Measurements from ENCODE around the gene PDZD8. TPM values are rescaled to one million over a fixed set of nuclear protein-coding genes. Genes with fewer than 3 reads are reported as not detected.
A peak's percentile ranks its signal among the peaks of the same experiment; 100 is the strongest.

PDZD8 gene, protein sequence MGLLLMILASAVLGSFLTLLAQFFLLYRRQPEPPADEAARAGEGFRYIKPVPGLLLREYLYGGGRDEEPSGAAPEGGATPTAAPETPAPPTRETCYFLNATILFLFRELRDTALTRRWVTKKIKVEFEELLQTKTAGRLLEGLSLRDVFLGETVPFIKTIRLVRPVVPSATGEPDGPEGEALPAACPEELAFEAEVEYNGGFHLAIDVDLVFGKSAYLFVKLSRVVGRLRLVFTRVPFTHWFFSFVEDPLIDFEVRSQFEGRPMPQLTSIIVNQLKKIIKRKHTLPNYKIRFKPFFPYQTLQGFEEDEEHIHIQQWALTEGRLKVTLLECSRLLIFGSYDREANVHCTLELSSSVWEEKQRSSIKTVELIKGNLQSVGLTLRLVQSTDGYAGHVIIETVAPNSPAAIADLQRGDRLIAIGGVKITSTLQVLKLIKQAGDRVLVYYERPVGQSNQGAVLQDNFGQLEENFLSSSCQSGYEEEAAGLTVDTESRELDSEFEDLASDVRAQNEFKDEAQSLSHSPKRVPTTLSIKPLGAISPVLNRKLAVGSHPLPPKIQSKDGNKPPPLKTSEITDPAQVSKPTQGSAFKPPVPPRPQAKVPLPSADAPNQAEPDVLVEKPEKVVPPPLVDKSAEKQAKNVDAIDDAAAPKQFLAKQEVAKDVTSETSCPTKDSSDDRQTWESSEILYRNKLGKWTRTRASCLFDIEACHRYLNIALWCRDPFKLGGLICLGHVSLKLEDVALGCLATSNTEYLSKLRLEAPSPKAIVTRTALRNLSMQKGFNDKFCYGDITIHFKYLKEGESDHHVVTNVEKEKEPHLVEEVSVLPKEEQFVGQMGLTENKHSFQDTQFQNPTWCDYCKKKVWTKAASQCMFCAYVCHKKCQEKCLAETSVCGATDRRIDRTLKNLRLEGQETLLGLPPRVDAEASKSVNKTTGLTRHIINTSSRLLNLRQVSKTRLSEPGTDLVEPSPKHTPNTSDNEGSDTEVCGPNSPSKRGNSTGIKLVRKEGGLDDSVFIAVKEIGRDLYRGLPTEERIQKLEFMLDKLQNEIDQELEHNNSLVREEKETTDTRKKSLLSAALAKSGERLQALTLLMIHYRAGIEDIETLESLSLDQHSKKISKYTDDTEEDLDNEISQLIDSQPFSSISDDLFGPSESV
- polyA plus RNA-seq (2013, experiment 1 of 2), result 13.0 TPM
- polyA plus RNA-seq (2013, experiment 2 of 2), result 12.7 TPM

- Histone ChIP-seq H3K27me3 (ENCODE audit: control insufficient read depth in 3 of 3, insufficient read depth in 3 of 3, low read depth in 1 of 3, low read length in 3 of 3) (peaks cover 0 to 15% (median 6%) of the 10 kb centered on the region in 3 experiments), H2BK15ac (ENCODE audit: low read length) (peak within 1 kb of the TSS; percentile 98), H3K23ac (ENCODE audit: low read depth, low read length, poor library complexity) (peak within 1 kb of the TSS; percentile 96), H3K4me2 (ENCODE audit: insufficient read depth, low read length, poor library complexity, severe bottlenecking) (peak within 1 kb of the TSS; percentile 96), H3K4ac (ENCODE audit: low read length) (no peak within 1 kb of the TSS), H2AK5ac (ENCODE audit: low read depth, low read length) (peak within 1 kb of the TSS; percentile 15), H3K9ac (ENCODE audit: low read depth, low read length, poor library complexity) (peak within 1 kb of the TSS; percentile 98), H2AFZ (ENCODE audit: low read length) (peak within 1 kb of the TSS; percentile 99), H3K18ac (ENCODE audit: low read length) (peak within 1 kb of the TSS; percentile 99), H4K8ac (ENCODE audit: low read depth, low read length) (no peak within 1 kb of the TSS), H3K79me1 (ENCODE audit: low read depth, low read length) (peaks cover 8% of the 10 kb centered on the region), H3K9me3 (replicated peaks in 1 of 2; ENCODE audit: control insufficient read depth in 2 of 2, insufficient read depth in 1 of 2, low read depth in 1 of 2, low read length in 2 of 2) (peaks cover 0 to 2% of the 10 kb centered on the region in 2 donors), H3K4me3 (ENCODE audit: low read length in 2 of 2) (peak within 1 kb of the TSS; percentile 93 to 95), H2BK120ac (ENCODE audit: low read depth, low read length) (peak within 1 kb of the TSS; percentile 66), H2BK12ac (ENCODE audit: low read length) (no peak within 1 kb of the TSS), H4K91ac (ENCODE audit: low read depth, low read length, poor library complexity) (no peak within 1 kb of the TSS), H3K14ac (ENCODE audit: low read length) (peak within 1 kb of the TSS; percentile 94), H3K36me3 (replicated peaks in 1 of 2; ENCODE audit: control insufficient read depth in 2 of 2, insufficient read depth in 2 of 2, low read length in 2 of 2) (peaks cover 0 to 17% of the 10 kb centered on the region in 2 donors), H3K27ac (replicated peaks; ENCODE audit: low read length) (no peak within 1 kb of the TSS), H2BK5ac (ENCODE audit: low read length) (peak within 1 kb of the TSS; percentile 96), H3K4me1 (ENCODE audit: control insufficient read depth in 2 of 2, insufficient read depth in 1 of 2, low read depth in 1 of 2, low read length in 2 of 2) (peaks cover 3 to 11% of the 10 kb centered on the region in 2 donors)
- WGBS, 2 donors (ENCODE audit: extremely low coverage in 2 of 2, insufficient read length in 2 of 2, insufficient replicate concordance in 1 of 2), result no CpG with 5 or more reads among the region's 103 CpGs
- DNase-seq (ENCODE audit: low spot score), result peak; percentile 94
Measured at GRCh38 chr10:117375360-117376178, at the start of gene PDZD8. TSS of gene PDZD8 (minus strand) at chr10:117375440. CDS start at chr10:117375227, 213 bp downstream.

DNA sequence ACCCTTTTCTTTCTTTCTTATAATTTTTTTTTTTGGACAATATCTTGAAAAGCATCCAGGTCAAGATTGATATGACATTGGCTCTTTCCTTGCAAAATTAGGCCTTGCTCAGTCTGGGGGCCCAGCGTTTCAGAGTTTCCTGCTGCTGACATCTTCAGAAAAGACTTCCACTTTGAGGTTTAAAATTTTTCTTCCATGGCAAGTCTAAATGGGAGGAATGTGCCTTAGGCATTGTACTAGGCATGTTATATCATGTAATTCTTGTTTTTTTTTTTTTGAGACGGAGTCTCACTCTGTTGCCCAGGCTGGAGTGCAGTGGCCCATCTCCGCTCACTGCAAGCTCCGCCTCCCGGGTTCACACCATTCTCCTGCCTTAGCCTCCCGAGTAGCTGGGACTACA is 48.9 kb upstream of the PDZD8 start:
- Histone ChIP-seq H3K4ac (ENCODE audit: low read length) (no peak overlapping the region), H2BK5ac (ENCODE audit: low read length) (no peak overlapping the region), H3K18ac (ENCODE audit: low read length) (no peak overlapping the region), H3K14ac (ENCODE audit: low read length) (no peak overlapping the region), H3K4me2 (ENCODE audit: insufficient read depth, low read length, poor library complexity, severe bottlenecking) (no peak overlapping the region), H3K27me3 (ENCODE audit: control insufficient read depth in 3 of 3, insufficient read depth in 3 of 3, low read depth in 1 of 3, low read length in 3 of 3) (no peaks in the 10 kb centered on the region), H2AFZ (ENCODE audit: low read length) (no peak overlapping the region), H2AK5ac (ENCODE audit: low read depth, low read length) (no peak overlapping the region), H2BK12ac (ENCODE audit: low read length) (no peak overlapping the region), H3K9ac (ENCODE audit: low read depth, low read length, poor library complexity) (no peak overlapping the region), H2BK15ac (ENCODE audit: low read length) (no peak overlapping the region), H4K8ac (ENCODE audit: low read depth, low read length) (no peak overlapping the region), H2BK120ac (ENCODE audit: low read depth, low read length) (no peak overlapping the region), H3K9me3 (replicated peaks in 1 of 2; ENCODE audit: control insufficient read depth in 2 of 2, insufficient read depth in 1 of 2, low read depth in 1 of 2, low read length in 2 of 2) (no peaks in the 10 kb centered on the region), H3K23ac (ENCODE audit: low read depth, low read length, poor library complexity) (no peak overlapping the region), H3K4me1 (ENCODE audit: control insufficient read depth in 2 of 2, insufficient read depth in 1 of 2, low read depth in 1 of 2, low read length in 2 of 2) (peaks cover 4 to 8% of the 10 kb centered on the region in 2 donors), H3K27ac (replicated peaks; ENCODE audit: low read length) (no peak overlapping the region), H3K79me1 (ENCODE audit: low read depth, low read length) (no peaks in the 10 kb centered on the region), H3K36me3 (replicated peaks in 1 of 2; ENCODE audit: control insufficient read depth in 2 of 2, insufficient read depth in 2 of 2, low read length in 2 of 2) (no peaks in the 10 kb centered on the region), H4K91ac (ENCODE audit: low read depth, low read length, poor library complexity) (no peak overlapping the region), H3K4me3 (ENCODE audit: low read length in 2 of 2) (no peak overlapping the region)
- no CpG with 5 or more reads among the region's 6 CpGs for WGBS, 2 donors (ENCODE audit: extremely low coverage in 2 of 2, insufficient read length in 2 of 2, insufficient replicate concordance in 1 of 2)
- DNase-seq (ENCODE audit: low spot score), result no peak

GRCh38 chr10:117421985-117422384 is 46.7 kb upstream of the PDZD8 start:
- H3K4me1 ChIP-seq (ENCODE audit: control insufficient read depth in 2 of 2, insufficient read depth in 1 of 2, low read depth in 1 of 2, low read length in 2 of 2), result peaks cover 4 to 10% of the 10 kb centered on the region in 2 donors
- no CpG with 5 or more reads among the region's 5 CpGs for WGBS, 2 donors (ENCODE audit: extremely low coverage in 2 of 2, insufficient read length in 2 of 2, insufficient replicate concordance in 1 of 2)
- H3K36me3 ChIP-seq (replicated peaks in 1 of 2; ENCODE audit: control insufficient read depth in 2 of 2, insufficient read depth in 2 of 2, low read length in 2 of 2), result no peaks in the 10 kb centered on the region
- H2BK12ac ChIP-seq (ENCODE audit: low read length), result no peak overlapping the region
- H2BK5ac ChIP-seq (ENCODE audit: low read length), result no peak overlapping the region
- H3K23ac ChIP-seq (ENCODE audit: low read depth, low read length, poor library complexity), result no peak overlapping the region
- peaks cover 0 to 12% (median 0%) of the 10 kb centered on the region in 3 experiments for H3K27me3 ChIP-seq (ENCODE audit: control insufficient read depth in 3 of 3, insufficient read depth in 3 of 3, low read depth in 1 of 3, low read length in 3 of 3)
- no peak overlapping the region for H2AFZ ChIP-seq (ENCODE audit: low read length)
- no peak overlapping the region for H3K4ac ChIP-seq (ENCODE audit: low read length)
- no peak overlapping the region for H2BK120ac ChIP-seq (ENCODE audit: low read depth, low read length)
- no peak overlapping the region for H3K4me2 ChIP-seq (ENCODE audit: insufficient read depth, low read length, poor library complexity, severe bottlenecking)
- no peak overlapping the region for H4K8ac ChIP-seq (ENCODE audit: low read depth, low read length)
- no peaks in the 10 kb centered on the region for H3K79me1 ChIP-seq (ENCODE audit: low read depth, low read length)
- H3K9me3 ChIP-seq (replicated peaks in 1 of 2; ENCODE audit: control insufficient read depth in 2 of 2, insufficient read depth in 1 of 2, low read depth in 1 of 2, low read length in 2 of 2), result no peaks in the 10 kb centered on the region
- DNase-seq (ENCODE audit: low spot score), result no peak
- no peak overlapping the region for H2AK5ac ChIP-seq (ENCODE audit: low read depth, low read length)
- H3K27ac ChIP-seq (replicated peaks; ENCODE audit: low read length), result no peak overlapping the region
- no peak overlapping the region for H3K14ac ChIP-seq (ENCODE audit: low read length)
- H3K4me3 ChIP-seq (ENCODE audit: low read length in 2 of 2), result no peak overlapping the region
- H3K9ac ChIP-seq (ENCODE audit: low read depth, low read length, poor library complexity), result no peak overlapping the region
- H2BK15ac ChIP-seq (ENCODE audit: low read length), result no peak overlapping the region
- no peak overlapping the region for H3K18ac ChIP-seq (ENCODE audit: low read length)
- H4K91ac ChIP-seq (ENCODE audit: low read depth, low read length, poor library complexity), result no peak overlapping the region
